ENCODE measurements around the gene JMJD6.
"Not testable (repeated sequence)": the region's sequence is repeated elsewhere in the genome, so short reads cannot be mapped to it uniquely, and the experiment has no call there.

The JMJD6 gene

GRCh38 chr17:76709077-76709950 is 17.1 kb downstream of the JMJD6 start:
- DNase-seq (ENCODE audit: low read depth in 1 of 2, low spot score in 1 of 2) = no peak
- TF ChIP-seq JUND (IDR thresholded peaks at IDR 0.05; ENCODE audit: low read depth) = no peak
- in situ Hi-C loops (cut with HindIII; ENCODE audit: low pct_unique_long_range_greater_than_20kb, low sequenced_read_pairs) = no loop called here

- no peak for DNase-seq (ENCODE audit: low read depth in 1 of 2, low spot score in 1 of 2)
- in situ Hi-C loops (cut with HindIII; ENCODE audit: low pct_unique_long_range_greater_than_20kb, low sequenced_read_pairs) = no loop called here
- no peak for TF ChIP-seq JUND (IDR thresholded peaks at IDR 0.05; ENCODE audit: low read depth)
Measured at GRCh38 chr17:76707985-76708807, 18.2 kb downstream of the JMJD6 start.

- no peak for TF ChIP-seq JUND (IDR thresholded peaks at IDR 0.05; ENCODE audit: low read depth)
- no peak for DNase-seq (ENCODE audit: low read depth in 1 of 2, low spot score in 1 of 2)
- in situ Hi-C loops (cut with HindIII; ENCODE audit: low pct_unique_long_range_greater_than_20kb, low sequenced_read_pairs) = no loop called here
Measured at GRCh38 chr17:76706817-76707216, 19.6 kb downstream of the JMJD6 start.

- in situ Hi-C loops (cut with HindIII; ENCODE audit: low pct_unique_long_range_greater_than_20kb, low sequenced_read_pairs) = no loop called here
- TF ChIP-seq JUND (IDR thresholded peaks at IDR 0.05; ENCODE audit: low read depth) = no peak
- DNase-seq (ENCODE audit: low read depth in 1 of 2, low spot score in 1 of 2) = no peak
Measured at GRCh38 chr17:76704805-76705204, 21.6 kb downstream of the JMJD6 start.

GRCh38 chr17:76702941-76703637 is 23.3 kb downstream of the JMJD6 start:
- TF ChIP-seq JUND (IDR thresholded peaks at IDR 0.05; ENCODE audit: low read depth) = no peak
- in situ Hi-C loops (cut with HindIII; ENCODE audit: low pct_unique_long_range_greater_than_20kb, low sequenced_read_pairs) = no loop called here
- DNase-seq (ENCODE audit: low read depth in 1 of 2, low spot score in 1 of 2) = no peak

GRCh38 chr17:76702076-76702475 is 24.3 kb downstream of the JMJD6 start:
- DNase-seq (ENCODE audit: low read depth in 1 of 2, low spot score in 1 of 2) = no peak
- in situ Hi-C loops (cut with HindIII; ENCODE audit: low pct_unique_long_range_greater_than_20kb, low sequenced_read_pairs) = no loop called here
- TF ChIP-seq JUND (IDR thresholded peaks at IDR 0.05; ENCODE audit: low read depth) = no peak

- DNase-seq (ENCODE audit: low read depth in 1 of 2, low spot score in 1 of 2) = no peak
- in situ Hi-C loops (cut with HindIII; ENCODE audit: low pct_unique_long_range_greater_than_20kb, low sequenced_read_pairs) = no loop called here
- TF ChIP-seq JUND (IDR thresholded peaks at IDR 0.05; ENCODE audit: low read depth) = no peak
Measured at GRCh38 chr17:76701471-76701967, 24.9 kb downstream of the JMJD6 start.

GRCh38 chr17:76700617-76701470 is 25.6 kb downstream of the JMJD6 start:
- TF ChIP-seq JUND (IDR thresholded peaks at IDR 0.05; ENCODE audit: low read depth) = no peak
- no peak for DNase-seq (ENCODE audit: low read depth in 1 of 2, low spot score in 1 of 2)
- in situ Hi-C loops (cut with HindIII; ENCODE audit: low pct_unique_long_range_greater_than_20kb, low sequenced_read_pairs) = no loop called here

GRCh38 chr17:76700270-76700616 is 26.2 kb downstream of the JMJD6 start:
- DNase-seq (ENCODE audit: low read depth in 1 of 2, low spot score in 1 of 2) = no peak
- in situ Hi-C loops (cut with HindIII; ENCODE audit: low pct_unique_long_range_greater_than_20kb, low sequenced_read_pairs) = no loop called here
- no peak for TF ChIP-seq JUND (IDR thresholded peaks at IDR 0.05; ENCODE audit: low read depth)

- DNase-seq (ENCODE audit: low read depth in 1 of 2, low spot score in 1 of 2); in situ Hi-C loops (cut with HindIII; ENCODE audit: low pct_unique_long_range_greater_than_20kb, low sequenced_read_pairs): not testable (repeated sequence)
Measured at GRCh38 chr17:76698466-76698977, 27.9 kb downstream of the JMJD6 start.

- no peak for TF ChIP-seq JUND (IDR thresholded peaks at IDR 0.05; ENCODE audit: low read depth)
- in situ Hi-C loops (cut with HindIII; ENCODE audit: low pct_unique_long_range_greater_than_20kb, low sequenced_read_pairs) = no loop called here
- DNase-seq (ENCODE audit: low read depth in 1 of 2, low spot score in 1 of 2) = no peak
Measured at GRCh38 chr17:76697702-76698465, 28.5 kb downstream of the JMJD6 start.

All from T47D (cell line).